Activated T-helper 1 cell treated with anti-CD3 and anti-CD28 coated beads, Interleukin-2, amount 50 U/mL, for 16 hours (primary cell): ENCODE measurements around the gene ZEB2.

Source experiments
- DNase-seq, 2 donors: peaks; one replicate each; pipeline ENCODE4 v3.0.0-alpha.2; 2020; ENCODE audit warnings: low read depth in 1 of 2, low spot score in 1 of 2

ZEB2 gene

GRCh38 chr2:144496092-144496976, 23.6 kb downstream of the ZEB2 start:
- no peak for DNase-seq

- no peak for DNase-seq
These were observed 24.5 kb downstream of the ZEB2 start for GRCh38 chr2:144495227-144496091.

- DNase-seq = no peak
These were observed 26.7 kb downstream of the ZEB2 start for GRCh38 chr2:144493027-144493809.

- no peak for DNase-seq
These were observed 29.1 kb downstream of the ZEB2 start for GRCh38 chr2:144490857-144491256.

GRCh38 chr2:144490017-144490416, 29.9 kb downstream of the ZEB2 start:
- no peak for DNase-seq

- DNase-seq = no peak
These were observed 30.5 kb downstream of the ZEB2 start for GRCh38 chr2:144489315-144489916.

- no peak for DNase-seq
These were observed 35.5 kb downstream of the ZEB2 start for GRCh38 chr2:144484201-144484948.

GRCh38 chr2:144481666-144482065, 38.3 kb downstream of the ZEB2 start:
- DNase-seq = no peak

GRCh38 chr2:144481109-144481508, 38.8 kb downstream of the ZEB2 start:
- no peak for DNase-seq

- DNase-seq = no peak
These were observed 39.6 kb downstream of the ZEB2 start for GRCh38 chr2:144480285-144480684.

- no peak for DNase-seq
These were observed 40.3 kb downstream of the ZEB2 start for GRCh38 chr2:144479659-144480058.

- no peak for DNase-seq
These were observed 40.8 kb downstream of the ZEB2 start for GRCh38 chr2:144479138-144479537.

GRCh38 chr2:144477957-144478311, 42.0 kb downstream of the ZEB2 start:
- no peak for DNase-seq

- no peak for DNase-seq
These were observed 42.5 kb downstream of the ZEB2 start for GRCh38 chr2:144477281-144477956.

- DNase-seq = no peak
These were observed 43.2 kb downstream of the ZEB2 start for GRCh38 chr2:144476682-144477081.

GRCh38 chr2:144475569-144476275, 44.2 kb downstream of the ZEB2 start:
- no peak for DNase-seq

- DNase-seq = no peak
These were observed 44.9 kb downstream of the ZEB2 start for GRCh38 chr2:144475044-144475443.

GRCh38 chr2:144474017-144474416, 45.9 kb downstream of the ZEB2 start:
- DNase-seq = no peak

- no peak for DNase-seq
These were observed 47.0 kb downstream of the ZEB2 start for GRCh38 chr2:144472911-144473310.
